ENCODE measurements around the gene MEF2D. TPM values are rescaled to one million over a fixed set of nuclear protein-coding genes. Genes with fewer than 3 reads are reported as not detected.

Gene MEF2D
- total RNA-seq, 1 experiment from 2014 or later: 7.3 TPM

GRCh38 chr1:156477526-156478249 is 22.9 kb downstream of the MEF2D start:
- DNase-seq (ENCODE audit: low spot score): no peak
- in situ Hi-C loops (cut with HindIII; ENCODE audit: low sequenced_read_pairs): no loop called here

GRCh38 chr1:156476501-156477298 is 23.9 kb downstream of the MEF2D start:
- in situ Hi-C loops (cut with HindIII; ENCODE audit: low sequenced_read_pairs): no loop called here
- no peak for DNase-seq (ENCODE audit: low spot score)

- DNase-seq (ENCODE audit: low spot score): peak; percentile 85
- in situ Hi-C loops (cut with HindIII; ENCODE audit: low sequenced_read_pairs): no loop called here
Observed at GRCh38 chr1:156475568-156476500, 24.7 kb downstream of the MEF2D start.

- in situ Hi-C loops (cut with HindIII; ENCODE audit: low sequenced_read_pairs): no loop called here
- no peak for DNase-seq (ENCODE audit: low spot score)
Observed at GRCh38 chr1:156474966-156475365, 25.6 kb downstream of the MEF2D start.

- in situ Hi-C loops (cut with HindIII; ENCODE audit: low sequenced_read_pairs): no loop called here
Observed at GRCh38 chr1:156471496-156472490, 28.8 kb downstream of the MEF2D start.

GRCh38 chr1:156470473-156470872 is 30.1 kb downstream of the MEF2D start:
- in situ Hi-C loops (cut with HindIII; ENCODE audit: low sequenced_read_pairs): no loop called here
- DNase-seq (ENCODE audit: low spot score): no peak

More at GRCh38 chr1:156471496-156472490, 28.8 kb downstream of the MEF2D start:
- DNase-seq (ENCODE audit: low spot score): no peak

GRCh38 chr1:156468693-156469345 is 31.8 kb downstream of the MEF2D start:
- in situ Hi-C loops (cut with HindIII; ENCODE audit: low sequenced_read_pairs): no loop called here
- DNase-seq (ENCODE audit: low spot score): no peak

GRCh38 chr1:156467906-156468305 is 32.7 kb downstream of the MEF2D start:
- in situ Hi-C loops (cut with HindIII; ENCODE audit: low sequenced_read_pairs): no loop called here
- no peak for DNase-seq (ENCODE audit: low spot score)

GRCh38 chr1:156467385-156467784 is 33.2 kb downstream of the MEF2D start:
- no peak for DNase-seq (ENCODE audit: low spot score)
- in situ Hi-C loops (cut with HindIII; ENCODE audit: low sequenced_read_pairs): no loop called here

GRCh38 chr1:156465747-156466365 is 34.7 kb downstream of the MEF2D start:
- no peak for DNase-seq (ENCODE audit: low spot score)
- in situ Hi-C loops (cut with HindIII; ENCODE audit: low sequenced_read_pairs): no loop called here

GRCh38 chr1:156464825-156465452 is 35.6 kb downstream of the MEF2D start:
- no peak for DNase-seq (ENCODE audit: low spot score)
- in situ Hi-C loops (cut with HindIII; ENCODE audit: low sequenced_read_pairs): no loop called here

GRCh38 chr1:156464335-156464734 is 36.2 kb downstream of the MEF2D start:
- no peak for DNase-seq (ENCODE audit: low spot score)
- in situ Hi-C loops (cut with HindIII; ENCODE audit: low sequenced_read_pairs): no loop called here

GRCh38 chr1:156463874-156464273 is 36.7 kb downstream of the MEF2D start:
- in situ Hi-C loops (cut with HindIII; ENCODE audit: low sequenced_read_pairs): no loop called here
- DNase-seq (ENCODE audit: low spot score): no peak

GRCh38 chr1:156462954-156463795 is 37.4 kb downstream of the MEF2D start:
- in situ Hi-C loops (cut with HindIII; ENCODE audit: low sequenced_read_pairs): no loop called here
- DNase-seq (ENCODE audit: low spot score): no peak

GRCh38 chr1:156461781-156462647 is 38.6 kb downstream of the MEF2D start:
- no peak for DNase-seq (ENCODE audit: low spot score)
- in situ Hi-C loops (cut with HindIII; ENCODE audit: low sequenced_read_pairs): no loop called here
